ENCODE data around the gene GAPDH.
"Not testable (repeated sequence)": the region's sequence is repeated elsewhere in the genome, so short reads cannot be mapped to it uniquely, and the experiment has no call there.

Gene GAPDH

DNA sequence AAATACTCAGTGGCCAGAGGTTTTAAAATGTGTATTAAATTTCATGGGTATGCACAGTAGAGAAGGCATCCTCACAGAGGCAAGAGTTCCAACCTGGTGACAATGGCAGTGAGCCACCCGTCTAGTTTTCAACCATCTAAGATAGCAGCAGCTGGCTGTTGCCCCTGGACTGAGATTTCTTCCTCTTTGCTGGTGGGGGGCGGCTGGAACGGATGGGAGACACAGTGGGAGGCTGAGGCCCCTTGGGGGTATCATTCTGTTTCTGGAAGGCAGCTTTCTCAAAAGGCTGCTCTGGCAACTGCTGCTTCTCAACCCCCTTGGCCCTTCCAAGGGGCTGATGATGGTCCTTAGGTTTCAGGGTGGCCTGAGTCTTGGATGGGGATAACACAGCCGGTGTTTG lies 22.5 kb downstream of the GAPDH start:
- Histone ChIP-seq H3K36me3 (ENCODE audit: control insufficient read depth, low read length) (peaks cover 76% of the 10 kb centered on the region), H3K79me2 (ENCODE audit: control insufficient read depth, low read length) (peaks cover 59% of the 10 kb centered on the region), H3K4me2 (ENCODE audit: low read length) (no peak overlapping the region), H3K4me3 (ENCODE audit: low read length) (no peak overlapping the region), H3K27ac (ENCODE audit: low read depth, low read length) (no peak overlapping the region), H3K9me2 (replicated peaks; ENCODE audit: control insufficient read depth, low read length) (no peaks in the 10 kb centered on the region), H3F3A (ENCODE audit: control insufficient read depth, insufficient read depth) (peaks cover 18% of the 10 kb centered on the region), H4K20me1 (ENCODE audit: control insufficient read depth, insufficient read depth, low read depth, low read length) (0 out of 2 replicates have a peak, but pooled peaks cover 3% of the 10 kb centered on the region), H3K4me1 (ENCODE audit: control insufficient read depth, low read length) (peaks cover 32% of the 10 kb centered on the region), H3K27me3 (ENCODE audit: control insufficient read depth, low read length) (no peaks in the 10 kb centered on the region), H3K9me3 (ENCODE audit: control insufficient read depth, insufficient read depth, low read length) (no peaks in the 10 kb centered on the region)
- TF ChIP-seq EZH2phosphoT487 (IDR thresholded peaks at IDR 0.05; ENCODE audit: borderline replicate concordance, low read length): no peak
- TF ChIP-seq, protein P1, sequence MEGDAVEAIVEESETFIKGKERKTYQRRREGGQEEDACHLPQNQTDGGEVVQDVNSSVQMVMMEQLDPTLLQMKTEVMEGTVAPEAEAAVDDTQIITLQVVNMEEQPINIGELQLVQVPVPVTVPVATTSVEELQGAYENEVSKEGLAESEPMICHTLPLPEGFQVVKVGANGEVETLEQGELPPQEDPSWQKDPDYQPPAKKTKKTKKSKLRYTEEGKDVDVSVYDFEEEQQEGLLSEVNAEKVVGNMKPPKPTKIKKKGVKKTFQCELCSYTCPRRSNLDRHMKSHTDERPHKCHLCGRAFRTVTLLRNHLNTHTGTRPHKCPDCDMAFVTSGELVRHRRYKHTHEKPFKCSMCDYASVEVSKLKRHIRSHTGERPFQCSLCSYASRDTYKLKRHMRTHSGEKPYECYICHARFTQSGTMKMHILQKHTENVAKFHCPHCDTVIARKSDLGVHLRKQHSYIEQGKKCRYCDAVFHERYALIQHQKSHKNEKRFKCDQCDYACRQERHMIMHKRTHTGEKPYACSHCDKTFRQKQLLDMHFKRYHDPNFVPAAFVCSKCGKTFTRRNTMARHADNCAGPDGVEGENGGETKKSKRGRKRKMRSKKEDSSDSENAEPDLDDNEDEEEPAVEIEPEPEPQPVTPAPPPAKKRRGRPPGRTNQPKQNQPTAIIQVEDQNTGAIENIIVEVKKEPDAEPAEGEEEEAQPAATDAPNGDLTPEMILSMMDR (IDR thresholded peaks at IDR 0.05; ENCODE audit: low read depth, low read length, poor library complexity, severe bottlenecking): no peak

GRCh38 chr12:6558014-6558760 lies 23.9 kb downstream of the GAPDH start:
- not testable (repeated sequence) for H3K4me3 ChIP-seq (ENCODE audit: low read length); H3K27me3 ChIP-seq (ENCODE audit: control insufficient read depth, low read length); H4K20me1 ChIP-seq (ENCODE audit: control insufficient read depth, insufficient read depth, low read depth, low read length); H3K9me3 ChIP-seq (ENCODE audit: control insufficient read depth, insufficient read depth, low read length); H3K9me2 ChIP-seq (replicated peaks; ENCODE audit: control insufficient read depth, low read length)
- peaks cover 59% of the 10 kb centered on the region for H3K79me2 ChIP-seq (ENCODE audit: control insufficient read depth, low read length)
- H3K4me2 ChIP-seq (ENCODE audit: low read length): 0 out of 2 replicates have a peak overlapping the region, but pooled peaks have one; percentile 11
- peaks cover 27% of the 10 kb centered on the region for H3F3A ChIP-seq (ENCODE audit: control insufficient read depth, insufficient read depth)
- H3K4me1 ChIP-seq (ENCODE audit: control insufficient read depth, low read length): peaks cover 29% of the 10 kb centered on the region
- H3K36me3 ChIP-seq (ENCODE audit: control insufficient read depth, low read length): peaks cover 76% of the 10 kb centered on the region
- H3K27ac ChIP-seq (ENCODE audit: low read depth, low read length): 0 out of 2 replicates have a peak overlapping the region, but pooled peaks have one; percentile 15
- TF ChIP-seq, protein P1 (IDR thresholded peaks at IDR 0.05; ENCODE audit: low read depth, low read length, poor library complexity, severe bottlenecking): peak; percentile 58

DNA sequence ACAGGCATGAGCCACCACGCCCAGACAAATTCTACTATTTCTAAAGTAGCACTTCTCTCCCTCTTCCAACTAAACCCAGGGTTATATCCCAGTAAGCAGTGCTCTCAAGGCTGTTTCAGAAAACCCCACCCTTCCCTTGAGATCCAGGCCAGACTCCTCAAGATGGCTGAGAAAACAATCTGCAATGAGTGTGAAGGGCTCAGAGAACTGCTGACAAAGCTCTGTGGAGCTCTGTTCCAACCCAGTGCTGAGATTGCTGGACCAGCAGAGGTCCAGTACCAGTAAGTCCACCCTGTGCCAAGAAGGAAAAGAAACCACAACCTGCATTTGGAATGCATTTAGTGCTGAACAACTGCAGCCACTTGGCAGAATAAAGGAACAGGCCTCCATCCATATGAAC lies 25.2 kb downstream of the GAPDH start:
- Histone ChIP-seq H3K4me1 (ENCODE audit: control insufficient read depth, low read length) (peaks cover 22% of the 10 kb centered on the region), H3K4me3 (ENCODE audit: low read length) (no peak overlapping the region), H3K9me3 (ENCODE audit: control insufficient read depth, insufficient read depth, low read length) (no peaks in the 10 kb centered on the region), H3K36me3 (ENCODE audit: control insufficient read depth, low read length) (peaks cover 81% of the 10 kb centered on the region), H4K20me1 (ENCODE audit: control insufficient read depth, insufficient read depth, low read depth, low read length) (peaks cover 8% of the 10 kb centered on the region), H3K79me2 (ENCODE audit: control insufficient read depth, low read length) (peaks cover 55% of the 10 kb centered on the region), H3K4me2 (ENCODE audit: low read length) (no peak overlapping the region), H3K27me3 (ENCODE audit: control insufficient read depth, low read length) (no peaks in the 10 kb centered on the region), H3K27ac (ENCODE audit: low read depth, low read length) (no peak overlapping the region), H3K9me2 (replicated peaks; ENCODE audit: control insufficient read depth, low read length) (no peaks in the 10 kb centered on the region), H3F3A (ENCODE audit: control insufficient read depth, insufficient read depth) (peaks cover 27% of the 10 kb centered on the region)
- TF ChIP-seq EZH2phosphoT487 (IDR thresholded peaks at IDR 0.05; ENCODE audit: borderline replicate concordance, low read length): no peak
- TF ChIP-seq, protein P1 (IDR thresholded peaks at IDR 0.05; ENCODE audit: low read depth, low read length, poor library complexity, severe bottlenecking): no peak

Data from DOHH2 (cell line).